ENCODE results near the gene RNF152. TPM values are rescaled to one million over a fixed set of nuclear protein-coding genes. Genes with fewer than 3 reads are reported as not detected.

RNF152 gene
- total and polyA plus RNA-seq, 2 donors (not counting 3 experiments of a cell fraction or from before 2014, with no cell fraction given), result 20.8 to 27.5 TPM

DNA sequence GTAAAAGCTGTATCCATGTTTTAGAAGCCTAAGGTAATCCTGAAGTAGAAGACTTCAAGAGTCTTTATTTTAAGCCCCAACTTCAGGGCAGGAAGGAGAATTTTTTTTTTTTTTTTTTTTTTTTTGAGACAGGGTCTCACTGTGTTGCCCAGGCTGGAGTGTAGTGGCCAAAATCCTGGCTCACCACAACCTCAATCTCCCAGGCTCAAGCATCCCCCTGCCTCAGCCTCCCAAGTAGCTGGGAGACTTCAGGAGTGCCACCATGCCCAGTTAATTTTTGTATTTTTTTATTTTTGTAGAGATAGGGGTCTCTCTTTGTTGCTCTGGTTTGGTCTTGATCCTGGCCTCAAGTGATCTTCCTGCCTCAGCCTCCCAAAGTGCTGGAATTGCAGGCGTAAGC is 3.3 kb upstream of the RNF152 start:
- dilution Hi-C loops (cut with MboI; ENCODE audit: extremely low pct_ligation_motif_present, low sequenced_read_pairs) (no loop called here), intact Hi-C loops (cut with micrococcal nuclease) (no loop called here)
- no peaks in the 10 kb centered on the region for H3K27me3 ChIP-seq (ENCODE audit: control insufficient read depth in 2 of 2, insufficient read depth in 2 of 2, low read length in 2 of 2)
- no peak overlapping the region for H3K4me3 ChIP-seq (replicated peaks in 1 of 3; ENCODE audit: insufficient read depth in 1 of 3, low read depth in 1 of 3, low read length in 3 of 3)
- TF ChIP-seq, protein P1, sequence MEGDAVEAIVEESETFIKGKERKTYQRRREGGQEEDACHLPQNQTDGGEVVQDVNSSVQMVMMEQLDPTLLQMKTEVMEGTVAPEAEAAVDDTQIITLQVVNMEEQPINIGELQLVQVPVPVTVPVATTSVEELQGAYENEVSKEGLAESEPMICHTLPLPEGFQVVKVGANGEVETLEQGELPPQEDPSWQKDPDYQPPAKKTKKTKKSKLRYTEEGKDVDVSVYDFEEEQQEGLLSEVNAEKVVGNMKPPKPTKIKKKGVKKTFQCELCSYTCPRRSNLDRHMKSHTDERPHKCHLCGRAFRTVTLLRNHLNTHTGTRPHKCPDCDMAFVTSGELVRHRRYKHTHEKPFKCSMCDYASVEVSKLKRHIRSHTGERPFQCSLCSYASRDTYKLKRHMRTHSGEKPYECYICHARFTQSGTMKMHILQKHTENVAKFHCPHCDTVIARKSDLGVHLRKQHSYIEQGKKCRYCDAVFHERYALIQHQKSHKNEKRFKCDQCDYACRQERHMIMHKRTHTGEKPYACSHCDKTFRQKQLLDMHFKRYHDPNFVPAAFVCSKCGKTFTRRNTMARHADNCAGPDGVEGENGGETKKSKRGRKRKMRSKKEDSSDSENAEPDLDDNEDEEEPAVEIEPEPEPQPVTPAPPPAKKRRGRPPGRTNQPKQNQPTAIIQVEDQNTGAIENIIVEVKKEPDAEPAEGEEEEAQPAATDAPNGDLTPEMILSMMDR (IDR thresholded peaks at IDR 0.05; ENCODE audit: extremely low read depth in 1 of 2, insufficient read depth in 1 of 2, low read depth in 1 of 2, low read length in 2 of 2), result no peak
- H3K79me2 ChIP-seq (ENCODE audit: control insufficient read depth, insufficient read depth, low read length), result peaks cover 21% of the 10 kb centered on the region
- no peak overlapping the region for H3K9ac ChIP-seq (replicated peaks; ENCODE audit: extremely low read depth, insufficient read depth, low read length)
- POLR2A ChIA-PET, result interaction anchor here (0.7 kb wide), 2 partner anchors 83 to 138 kb away, joined by 6 to 9 read pairs; no protein-coding TSS in a partner anchor
- no peak overlapping the region for H2AFZ ChIP-seq (ENCODE audit: low read depth, low read length)
- no peaks in the 10 kb centered on the region for H3K9me1 ChIP-seq (replicated peaks; ENCODE audit: control insufficient read depth, extremely low read depth, insufficient read depth, low read length)
- DNase-seq (ENCODE audit: low read depth, low spot score), result no peak
- FAIRE-seq, result no peak
- H3K4me1 ChIP-seq (ENCODE audit: control insufficient read depth, extremely low read depth, insufficient read depth, low read length), result peaks cover 21% of the 10 kb centered on the region
- H4K20me1 ChIP-seq (replicated peaks; ENCODE audit: control insufficient read depth, extremely low read depth, insufficient read depth, low read length), result no peaks in the 10 kb centered on the region
- no TSS peak for BruUV-seq (replicated peaks)
- H3K9me3 ChIP-seq (replicated peaks; ENCODE audit: control insufficient read depth, insufficient read depth, low read length), result no peaks in the 10 kb centered on the region
- no peak overlapping the region for H3K4me2 ChIP-seq (ENCODE audit: insufficient read depth, low read length)
- H3K36me3 ChIP-seq (ENCODE audit: control insufficient read depth in 2 of 2, extremely low read depth in 1 of 2, insufficient read depth in 2 of 2, low read length in 2 of 2), result peaks cover 0 to 2% of the 10 kb centered on the region in 2 experiments
- CTCF ChIA-PET, result interaction anchor here (1.0 to 4.6 kb wide), 7 partner anchors 12 to 346 kb away, joined by 3 to 43 read pairs (median 3); no protein-coding TSS in a partner anchor
- no peak overlapping the region for H3K27ac ChIP-seq (ENCODE audit: insufficient read depth, low read depth, low read length)

DNA sequence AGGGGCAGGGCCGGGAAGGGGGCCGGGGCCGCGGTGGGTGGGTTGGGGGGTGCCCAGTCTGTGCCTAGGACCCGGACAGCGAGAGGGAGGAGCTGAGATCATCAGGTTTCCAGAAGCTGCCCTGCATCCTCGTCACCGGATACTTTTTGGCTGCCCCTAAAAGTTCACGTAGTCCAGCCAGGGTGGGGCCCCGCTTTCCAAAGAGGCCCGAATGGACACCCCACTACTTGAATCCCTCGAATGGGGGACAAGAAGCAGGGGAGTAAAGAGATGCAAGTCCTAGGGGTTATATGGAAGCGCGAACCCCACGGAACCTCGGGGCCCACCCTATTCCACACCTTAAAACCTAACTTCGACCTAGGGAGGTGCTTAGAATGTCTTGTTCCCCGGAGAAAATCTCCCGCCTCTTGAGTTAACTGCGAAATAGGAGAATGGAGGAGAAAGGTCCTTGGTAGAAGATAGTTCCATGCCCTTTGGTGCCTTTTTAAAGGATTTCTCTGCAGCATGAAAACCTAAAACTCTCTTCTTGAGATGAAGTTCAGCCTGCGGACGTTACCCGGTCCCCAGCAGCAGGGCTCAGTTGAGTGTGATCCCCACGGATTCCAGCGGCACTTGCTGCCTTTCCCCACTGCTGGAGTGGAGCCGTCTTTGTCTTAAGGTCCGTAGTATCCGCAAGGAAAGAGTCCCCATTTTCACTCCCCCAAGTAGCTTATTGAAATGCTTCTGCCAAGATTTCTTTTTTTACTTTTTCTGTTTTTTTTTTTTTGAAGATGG is 2.1 kb upstream of the RNF152 start:
- no peaks in the 10 kb centered on the region for H3K9me3 ChIP-seq (replicated peaks; ENCODE audit: control insufficient read depth, insufficient read depth, low read length)
- TF ChIP-seq POLR2AphosphoS5 (IDR thresholded peaks at IDR 0.05; ENCODE audit: insufficient read depth, low read depth, low read length) (no peak), JUN (IDR thresholded peaks at IDR 0.05; ENCODE audit: borderline replicate concordance, insufficient read depth, insufficient read length, low read depth) (no peak), POLR2A (IDR thresholded peaks at IDR 0.05; ENCODE audit: low read depth, low read length) (no peak), MYC (IDR thresholded peaks at IDR 0.05; ENCODE audit: low read depth, low read length) (no peak), EZH2 (IDR thresholded peaks at IDR 0.05; ENCODE audit: borderline replicate concordance, low read depth, low read length, severe bottlenecking) (no peak), GATA2 (IDR thresholded peaks at IDR 0.05; ENCODE audit: insufficient read depth, insufficient read length, low read depth, low read length) (no peak), FOS (IDR thresholded peaks at IDR 0.05; ENCODE audit: borderline replicate concordance, insufficient read depth, low read length) (no peak)
- TF ChIP-seq, protein P2, sequence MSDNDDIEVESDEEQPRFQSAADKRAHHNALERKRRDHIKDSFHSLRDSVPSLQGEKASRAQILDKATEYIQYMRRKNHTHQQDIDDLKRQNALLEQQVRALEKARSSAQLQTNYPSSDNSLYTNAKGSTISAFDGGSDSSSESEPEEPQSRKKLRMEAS (IDR thresholded peaks at IDR 0.05; ENCODE audit: insufficient read depth, insufficient read length), result no peak
- TF ChIP-seq, protein P1 (IDR thresholded peaks at IDR 0.05; ENCODE audit: extremely low read depth in 1 of 2, insufficient read depth in 1 of 2, low read depth in 1 of 2, low read length in 2 of 2), result no peak
- H3K27me3 ChIP-seq (ENCODE audit: control insufficient read depth in 2 of 2, insufficient read depth in 2 of 2, low read length in 2 of 2), result no peaks in the 10 kb centered on the region
- FAIRE-seq (no peak), DNase-seq (ENCODE audit: low read depth, low spot score) (no peak)
- POLR2A ChIA-PET, result interaction anchor here (0.6 to 1.5 kb wide), 2 partner anchors 178 to 313 kb away, joined by 3 read pairs; no protein-coding TSS in a partner anchor
- no peak overlapping the region for H3K27ac ChIP-seq (ENCODE audit: insufficient read depth, low read depth, low read length)
- peaks cover 33% of the 10 kb centered on the region for H3K79me2 ChIP-seq (ENCODE audit: control insufficient read depth, insufficient read depth, low read length)
- H3K9ac ChIP-seq (replicated peaks; ENCODE audit: extremely low read depth, insufficient read depth, low read length), result peak overlapping the region; percentile 76
- peak overlapping the region; percentile 100 for H2AFZ ChIP-seq (ENCODE audit: low read depth, low read length)
- H3K9me1 ChIP-seq (replicated peaks; ENCODE audit: control insufficient read depth, extremely low read depth, insufficient read depth, low read length), result no peaks in the 10 kb centered on the region
- H3K4me2 ChIP-seq (ENCODE audit: insufficient read depth, low read length), result peak overlapping the region; percentile 52
- no peaks in the 10 kb centered on the region for H4K20me1 ChIP-seq (replicated peaks; ENCODE audit: control insufficient read depth, extremely low read depth, insufficient read depth, low read length)
- intact Hi-C loops (cut with micrococcal nuclease), result loop anchor here (1.0 to 5.0 kb wide), 3 partner anchors 62 to 236 kb away; no protein-coding TSS in a partner anchor
- H3K4me1 ChIP-seq (ENCODE audit: control insufficient read depth, extremely low read depth, insufficient read depth, low read length), result peaks cover 21% of the 10 kb centered on the region
- dilution Hi-C loops (cut with MboI; ENCODE audit: extremely low pct_ligation_motif_present, low sequenced_read_pairs), result no loop called here
- peaks cover 6 to 8% of the 10 kb centered on the region in 2 experiments for H3K36me3 ChIP-seq (ENCODE audit: control insufficient read depth in 2 of 2, extremely low read depth in 1 of 2, insufficient read depth in 2 of 2, low read length in 2 of 2)
- peak overlapping the region; percentile 83 to 98 (median 87) for H3K4me3 ChIP-seq (replicated peaks in 1 of 3; ENCODE audit: insufficient read depth in 1 of 3, low read depth in 1 of 3, low read length in 3 of 3)
- CTCF ChIA-PET, result interaction anchor here (0.7 to 4.6 kb wide), 27 partner anchors 9 to 345 kb away, joined by 3 to 54 read pairs (median 7); no protein-coding TSS in a partner anchor
- no TSS peak for BruUV-seq (replicated peaks)
